HG03521 (cell line): ENCODE measurements around the gene NRXN3.

Source experiments
- ATAC-seq: cut with Tn5 transposase; IDR thresholded peaks from one replicate; pipeline ENCODE4 v1.9.1; 2021; ENCODE audit warnings: mild to moderate bottlenecking, moderate library complexity; ENCODE audit not compliant: unreplicated experiment

The NRXN3 gene

GRCh38 chr14:79373451-79373850, 1203.3 kb downstream of the NRXN3 start:
- no peak for ATAC-seq

GRCh38 chr14:79375356-79375755, 1205.2 kb downstream of the NRXN3 start:
- ATAC-seq, result no peak

GRCh38 chr14:79376557-79376956, 1206.4 kb downstream of the NRXN3 start:
- no peak for ATAC-seq

- no peak for ATAC-seq
Observed at GRCh38 chr14:79378020-79378419, 1207.8 kb downstream of the NRXN3 start.

- ATAC-seq, result no peak
Observed at GRCh38 chr14:79379266-79379665, 1209.1 kb downstream of the NRXN3 start.

- ATAC-seq, result no peak
Observed at GRCh38 chr14:79383031-79383430, 1212.9 kb downstream of the NRXN3 start.

- ATAC-seq, result no peak
Observed at GRCh38 chr14:79383475-79383874, 1213.3 kb downstream of the NRXN3 start.

GRCh38 chr14:79395061-79395460, 1224.9 kb downstream of the NRXN3 start:
- no peak for ATAC-seq

GRCh38 chr14:79404874-79405511, 1234.8 kb downstream of the NRXN3 start:
- ATAC-seq, result no peak

GRCh38 chr14:79405512-79405910, 1235.3 kb downstream of the NRXN3 start:
- no peak for ATAC-seq

GRCh38 chr14:79407572-79407971, 1237.4 kb downstream of the NRXN3 start:
- no peak for ATAC-seq

- no peak for ATAC-seq
Observed at GRCh38 chr14:79408696-79409095, 1238.5 kb downstream of the NRXN3 start.

GRCh38 chr14:79411403-79412174, 1241.4 kb downstream of the NRXN3 start:
- no peak for ATAC-seq

GRCh38 chr14:79412822-79413221, 1242.6 kb downstream of the NRXN3 start:
- no peak for ATAC-seq

- ATAC-seq, result no peak
Observed at GRCh38 chr14:79413734-79414428, 1243.7 kb downstream of the NRXN3 start.

GRCh38 chr14:79415726-79416125, 1245.6 kb downstream of the NRXN3 start:
- ATAC-seq, result no peak

- no peak for ATAC-seq
Observed at GRCh38 chr14:79417961-79418360, 1247.8 kb downstream of the NRXN3 start.

- ATAC-seq, result no peak
Observed at GRCh38 chr14:79418649-79419415, 1248.7 kb downstream of the NRXN3 start.

GRCh38 chr14:79419571-79420327, 1249.6 kb downstream of the NRXN3 start:
- no peak for ATAC-seq

- no peak for ATAC-seq
Observed at GRCh38 chr14:79420725-79421124, 1250.6 kb downstream of the NRXN3 start.
